NCI-H1930 (cell line): ENCODE measurements around the gene IFNAR2.
"Not testable (repeated sequence)": the region's sequence is repeated elsewhere in the genome, so short reads cannot be mapped to it uniquely, and the experiment has no call there.

ENCODE experiments used
- DNase-seq, 2 experiments: peaks; one replicate each; lab custom pipeline; 2025; lab: John Stamatoyannopoulos, UW

Gene IFNAR2

GRCh38 chr21:33214056-33214455 lies 15.7 kb upstream of the IFNAR2 start:
- DNase-seq: no peak

GRCh38 chr21:33217138-33217520 lies 12.6 kb upstream of the IFNAR2 start:
- no peak for DNase-seq

- no peak for DNase-seq
Measured at GRCh38 chr21:33219300-33219699, 10.4 kb upstream of the IFNAR2 start.

GRCh38 chr21:33219954-33220353 lies 9.8 kb upstream of the IFNAR2 start:
- DNase-seq: no peak

- DNase-seq: not testable (repeated sequence)
Measured at GRCh38 chr21:33225376-33225775, 4.4 kb upstream of the IFNAR2 start.

GRCh38 chr21:33228455-33228854 lies 1.3 kb upstream of the IFNAR2 start:
- no peak for DNase-seq

- no peak for DNase-seq
Measured at GRCh38 chr21:33229099-33229783, 497 bp upstream of the IFNAR2 start.

- no peak for DNase-seq
Measured at GRCh38 chr21:33230545-33231324, 997 bp downstream of the IFNAR2 start.

GRCh38 chr21:33231526-33231925 lies 1.8 kb downstream of the IFNAR2 start:
- DNase-seq: no peak

- no peak for DNase-seq
Measured at GRCh38 chr21:33232291-33233034, 2.7 kb downstream of the IFNAR2 start.

- no peak for DNase-seq
Measured at GRCh38 chr21:33234635-33235520, 5.1 kb downstream of the IFNAR2 start.

GRCh38 chr21:33236013-33236686 lies 6.4 kb downstream of the IFNAR2 start:
- DNase-seq: no peak

GRCh38 chr21:33236766-33237165 lies 7.0 kb downstream of the IFNAR2 start:
- no peak for DNase-seq

GRCh38 chr21:33237486-33237885 lies 7.7 kb downstream of the IFNAR2 start:
- no peak for DNase-seq

- no peak for DNase-seq
Measured at GRCh38 chr21:33238146-33238545, 8.4 kb downstream of the IFNAR2 start.

- DNase-seq: no peak
Measured at GRCh38 chr21:33238565-33239255, 9.0 kb downstream of the IFNAR2 start.

GRCh38 chr21:33239559-33240127 lies 9.9 kb downstream of the IFNAR2 start:
- not testable (repeated sequence) for DNase-seq

- no peak for DNase-seq
Measured at GRCh38 chr21:33240404-33240803, 10.7 kb downstream of the IFNAR2 start.

- DNase-seq: no peak
Measured at GRCh38 chr21:33241846-33242245, 12.1 kb downstream of the IFNAR2 start.

GRCh38 chr21:33242846-33243245 lies 13.1 kb downstream of the IFNAR2 start:
- not testable (repeated sequence) for DNase-seq
